H9 (cell line): ENCODE measurements around the gene ZNF664. TPM values are rescaled to one million over a fixed set of nuclear protein-coding genes. Genes with fewer than 3 reads are reported as not detected.

Source experiments
- DNase-seq: peaks from one replicate; pipeline ENCODE4 v3.0.0-alpha.2; 2017
- H2AFZ ChIP-seq: one replicate; pipeline ENCODE4 v1.6.1; 2013; ENCODE audit warnings: mild to moderate bottlenecking, low read length, control low read depth, moderate library complexity
- H2AK5ac ChIP-seq: 2 replicates; pipeline ENCODE4 v1.6.1; 2013; ENCODE audit warnings: low read length, control low read depth, mixed read lengths; ENCODE audit not compliant: insufficient read length
- H2BK120ac ChIP-seq: one replicate; pipeline ENCODE4 v1.6.1; 2013; ENCODE audit warnings: low read depth, mild to moderate bottlenecking, low read length, control low read depth, inconsistent platforms; ENCODE audit not compliant: poor library complexity, severe bottlenecking
- H2BK12ac ChIP-seq: 2 replicates; pipeline ENCODE4 v1.6.1; 2013; ENCODE audit warnings: low read length, control low read depth, mixed read lengths, low read depth; ENCODE audit not compliant: insufficient read length
- H2BK15ac ChIP-seq: 2 replicates; pipeline ENCODE4 v1.6.1; 2013; ENCODE audit warnings: low read depth, low read length, control low read depth
- H2BK20ac ChIP-seq: one replicate; pipeline ENCODE4 v1.6.1; 2013; ENCODE audit warnings: low read depth, mild to moderate bottlenecking, low read length, control low read depth, inconsistent platforms; ENCODE audit not compliant: poor library complexity, severe bottlenecking
- H2BK5ac ChIP-seq: 2 replicates; pipeline ENCODE4 v1.6.1; 2013; ENCODE audit warnings: low read length, control low read depth, mixed read lengths; ENCODE audit not compliant: insufficient read length
- H3K14ac ChIP-seq: 2 replicates; pipeline ENCODE4 v1.6.1; 2013; ENCODE audit warnings: low read length, control low read depth; ENCODE audit not compliant: insufficient read depth
- H3K18ac ChIP-seq: 2 replicates; pipeline ENCODE4 v1.6.1; 2013; ENCODE audit warnings: low read depth, mild to moderate bottlenecking, mixed read lengths, low read length, control low read depth; ENCODE audit not compliant: insufficient read length
- H3K23ac ChIP-seq: 2 replicates; pipeline ENCODE4 v1.6.1; 2013; ENCODE audit warnings: low read length, control low read depth, mixed read lengths, low read depth; ENCODE audit not compliant: insufficient read length
- H3K23me2 ChIP-seq: 2 replicates; pipeline ENCODE4 v1.6.1; 2013; ENCODE audit warnings: low read depth, mild to moderate bottlenecking, mixed read lengths, low read length, control low read depth; ENCODE audit not compliant: insufficient read length, poor library complexity, severe bottlenecking
- H3K27ac ChIP-seq: 2 replicates; pipeline ENCODE4 v1.5.1; 2013; ENCODE audit warnings: low read length, control low read depth, mixed read lengths, low read depth; ENCODE audit not compliant: insufficient read length
- H3K27me3 ChIP-seq: 2 replicates; pipeline ENCODE4 v1.6.1; 2013; ENCODE audit warnings: low read length, control low read depth, inconsistent platforms; ENCODE audit not compliant: insufficient read depth
- H3K4ac ChIP-seq: 2 replicates; pipeline ENCODE4 v1.6.1; 2013; ENCODE audit warnings: low read depth, mild to moderate bottlenecking, control low read depth, inconsistent platforms, low read length, moderate library complexity
- H3K4me1 ChIP-seq: 2 replicates; pipeline ENCODE4 v1.6.1; 2013; ENCODE audit warnings: low read length, control low read depth, inconsistent platforms; ENCODE audit not compliant: insufficient read depth
- H3K4me2 ChIP-seq: 2 replicates; pipeline ENCODE4 v1.6.1; 2013; ENCODE audit warnings: low read length, control low read depth, mixed read lengths; ENCODE audit not compliant: insufficient read length, insufficient read depth
- H3K56ac ChIP-seq: 2 replicates; pipeline ENCODE4 v1.6.1; 2013; ENCODE audit warnings: low read depth, mild to moderate bottlenecking, mixed read lengths, low read length, control low read depth; ENCODE audit not compliant: insufficient read length
- H3K79me1 ChIP-seq: 2 replicates; pipeline ENCODE4 v1.6.1; 2013; ENCODE audit warnings: low read depth, mild to moderate bottlenecking, moderate library complexity, low read length, control low read depth, inconsistent platforms; ENCODE audit not compliant: insufficient read depth, poor library complexity, severe bottlenecking
- H3K79me2 ChIP-seq: 2 replicates; pipeline ENCODE4 v1.6.1; 2013; ENCODE audit warnings: low read length, control low read depth, inconsistent platforms; ENCODE audit not compliant: insufficient read depth
- H3K9ac ChIP-seq: 2 replicates; pipeline ENCODE4 v1.6.1; 2013; ENCODE audit warnings: low read length, control low read depth, mixed read lengths; ENCODE audit not compliant: insufficient read length; ENCODE audit errors: extremely low read depth
- H3K9me3 ChIP-seq: one replicate; pipeline ENCODE4 v1.6.1; 2013; ENCODE audit warnings: low read depth, low read length, inconsistent platforms; ENCODE audit not compliant: control insufficient read depth
- H3T11ph ChIP-seq: one replicate; pipeline ENCODE4 v1.6.1; 2013; ENCODE audit warnings: mild to moderate bottlenecking, low read length, control low read depth, inconsistent platforms
- H4K20me1 ChIP-seq: one replicate; pipeline ENCODE4 v1.6.1; 2013; ENCODE audit not compliant: control insufficient read depth, insufficient read length, insufficient read depth
- H4K5ac ChIP-seq: 2 replicates; pipeline ENCODE4 v1.6.1; 2013; ENCODE audit warnings: low read depth, mild to moderate bottlenecking, mixed read lengths, low read length, control low read depth; ENCODE audit not compliant: insufficient read length
- H4K8ac ChIP-seq: replicated peaks from 2 replicates; pipeline ENCODE4 v1.6.1; 2013; ENCODE audit warnings: low read length, control low read depth, mixed read lengths, low read depth; ENCODE audit not compliant: insufficient read length
- H4K91ac ChIP-seq: 2 replicates; pipeline ENCODE4 v1.6.1; 2013; ENCODE audit warnings: low read depth, mild to moderate bottlenecking, moderate library complexity, mixed read lengths, low read length, control low read depth; ENCODE audit not compliant: insufficient read length
- H3K27ac Mint-ChIP-seq, 3 experiments: 2 replicates in 2 of 3; 3 replicates in 1 of 3; pipeline ENCODE4 v1.8.0; 2020 to 2021; ENCODE audit warnings: mixed read lengths in 3 of 3, mild to moderate bottlenecking in 1 of 3, moderate library complexity in 1 of 3
- H3K27me3 Mint-ChIP-seq: 2 replicates; pipeline ENCODE4 v1.8.0; 2021; ENCODE audit warnings: low read depth, mild to moderate bottlenecking, moderate library complexity, mixed read lengths
- H3K36me3 Mint-ChIP-seq, 3 experiments: 2 replicates in 2 of 3; 3 replicates in 1 of 3; pipeline ENCODE4 v1.8.0; 2020 to 2021; ENCODE audit warnings: low read depth in 3 of 3, mixed read lengths in 3 of 3; ENCODE audit not compliant: insufficient read depth in 1 of 3
- H3K4me1 Mint-ChIP-seq, 2 experiments: 2 replicates each; pipeline ENCODE4 v1.8.0; 2020; ENCODE audit warnings: mixed read lengths in 2 of 2
- H3K4me3 Mint-ChIP-seq, 2 experiments: 2 replicates in 1 of 2; 3 replicates in 1 of 2; pipeline ENCODE4 v1.8.0; 2020 to 2021; ENCODE audit warnings: mild to moderate bottlenecking in 2 of 2, mixed read lengths in 2 of 2, moderate library complexity in 1 of 2
- H3K9me3 Mint-ChIP-seq, 2 experiments: 2 replicates in 1 of 2; 3 replicates in 1 of 2; pipeline ENCODE4 v1.8.0; 2020; ENCODE audit warnings: mild to moderate bottlenecking in 2 of 2, mixed read lengths in 2 of 2, moderate library complexity in 1 of 2
- WGBS: extraction: QIAGEN DNeasy Blood & Tissue Kit; methylation state at CpG from one replicate; pipeline ENCODE4 v1.1.7; 2013; ENCODE audit warnings: missing lambda C conversion rate, low lambda C conversion rate, mixed read lengths; ENCODE audit not compliant: insufficient read length; ENCODE audit errors: extremely low coverage; 5-methylcytosine and 5-hydroxymethylcytosine counted together
- total RNA-seq: library from RNA; stranded (reverse); gene quantifications from 2 replicates; pipeline ENCODE4 v1.2.1, GENCODE V29; 2021
- TF ChIP-seq, protein P1 (sequence below): fragments of 200-600 bp; sonication (generic); conservative IDR thresholded peaks from 3 replicates; pipeline ENCODE4 v1.8.0; 2021; ENCODE audit warnings: antibody characterized with exemption, mild to moderate bottlenecking

The ZNF664 gene
- total RNA-seq, 1 experiment from 2014 or later: 29.5 TPM

- Histone ChIP-seq H3K23me2 (no peaks in the 10 kb centered on the region), H2BK5ac (no peak overlapping the region), H3K9ac (no peak overlapping the region), H3K18ac (no peak overlapping the region), H3T11ph (no peak overlapping the region), H2BK15ac (no peak overlapping the region), H2AFZ (no peak overlapping the region), H2BK12ac (no peak overlapping the region), H3K27ac (no peak overlapping the region), H3K56ac (no peak overlapping the region), H3K9me3 (no peaks in the 10 kb centered on the region), H4K5ac (no peak overlapping the region), H4K91ac (no peak overlapping the region), H3K4me2 (no peak overlapping the region), H4K8ac (no peak overlapping the region), H3K4me1 (no peaks in the 10 kb centered on the region), H2BK120ac (no peak overlapping the region), H2BK20ac (no peak overlapping the region), H3K27me3 (no peaks in the 10 kb centered on the region; the same call in 1 of the 2 replicates), H2AK5ac (no peak overlapping the region), H4K20me1 (no peaks in the 10 kb centered on the region), H3K79me1 (no peaks in the 10 kb centered on the region), H3K14ac (no peak overlapping the region), H3K79me2 (no peaks in the 10 kb centered on the region), H3K23ac (no peak overlapping the region), H3K4ac (no peak overlapping the region)
- no peak for DNase-seq
- Mint-ChIP-seq H3K36me3 (no peaks in the 10 kb centered on the region), H3K9me3 (no peaks in the 10 kb centered on the region), H3K27me3 (peaks cover 87% of the 10 kb centered on the region), H3K27ac (no peak overlapping the region), H3K4me3 (peak overlapping the region in 1 of 2 experiments; percentile 13; a peak in 1 of 5 replicates), H3K4me1 (no peaks in the 10 kb centered on the region)
- no CpG with 5 or more reads among the region's 4 CpGs for WGBS
- TF ChIP-seq, protein P1, sequence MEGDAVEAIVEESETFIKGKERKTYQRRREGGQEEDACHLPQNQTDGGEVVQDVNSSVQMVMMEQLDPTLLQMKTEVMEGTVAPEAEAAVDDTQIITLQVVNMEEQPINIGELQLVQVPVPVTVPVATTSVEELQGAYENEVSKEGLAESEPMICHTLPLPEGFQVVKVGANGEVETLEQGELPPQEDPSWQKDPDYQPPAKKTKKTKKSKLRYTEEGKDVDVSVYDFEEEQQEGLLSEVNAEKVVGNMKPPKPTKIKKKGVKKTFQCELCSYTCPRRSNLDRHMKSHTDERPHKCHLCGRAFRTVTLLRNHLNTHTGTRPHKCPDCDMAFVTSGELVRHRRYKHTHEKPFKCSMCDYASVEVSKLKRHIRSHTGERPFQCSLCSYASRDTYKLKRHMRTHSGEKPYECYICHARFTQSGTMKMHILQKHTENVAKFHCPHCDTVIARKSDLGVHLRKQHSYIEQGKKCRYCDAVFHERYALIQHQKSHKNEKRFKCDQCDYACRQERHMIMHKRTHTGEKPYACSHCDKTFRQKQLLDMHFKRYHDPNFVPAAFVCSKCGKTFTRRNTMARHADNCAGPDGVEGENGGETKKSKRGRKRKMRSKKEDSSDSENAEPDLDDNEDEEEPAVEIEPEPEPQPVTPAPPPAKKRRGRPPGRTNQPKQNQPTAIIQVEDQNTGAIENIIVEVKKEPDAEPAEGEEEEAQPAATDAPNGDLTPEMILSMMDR: no peak
These were observed 48.5 kb upstream of the ZNF664 start for GRCh38 chr12:123924539-123924938.
